Left ventricle myocardium inferior (tissue), 1 donor: Measurements from ENCODE around the gene BCL2L13. TPM values are rescaled to one million over a fixed set of nuclear protein-coding genes. Genes with fewer than 3 reads are reported as not detected.

Source experiments
- DNase-seq: peaks from one replicate; pipeline ENCODE4 v3.0.0-alpha.2; 2020
- H3K27ac ChIP-seq: fragments of 200-600 bp; replicated peaks from 2 replicates; pipeline ENCODE4 v1.8.0; 2021
- H3K27me3 ChIP-seq: fragments of 200-600 bp; 2 replicates; pipeline ENCODE4 v1.8.0; 2021; ENCODE audit warnings: low read depth
- H3K36me3 ChIP-seq: fragments of 200-600 bp; 2 replicates; pipeline ENCODE4 v1.8.0; 2021
- H3K4me1 ChIP-seq: fragments of 200-600 bp; 2 replicates; pipeline ENCODE4 v1.8.0; 2021
- H3K4me3 ChIP-seq: fragments of 200-600 bp; 2 replicates; pipeline ENCODE4 v1.8.0; 2021; ENCODE audit warnings: mild to moderate bottlenecking, moderate library complexity
- H3K9me3 ChIP-seq: fragments of 200-600 bp; replicated peaks from 2 replicates; pipeline ENCODE4 v1.8.0; 2021
- CTCF ChIP-seq: fragments of 200-600 bp; IDR thresholded peaks from 2 replicates; pipeline ENCODE4 v1.8.0; 2021; ENCODE audit warnings: antibody characterized with exemption, mild to moderate bottlenecking, borderline replicate concordance
- intact Hi-C: fragments of 100-400 bp; cut with micrococcal nuclease; formaldehyde crosslinking; loops from one replicate; pipeline ENCODE4 v1.11.0; 2022
- total RNA-seq: library from RNA; stranded (reverse); fragmentation: NEBNext Ultra II Directional; extraction: Animal tissue kit (Norgen Biotek cat#: 25700); gene quantifications from one replicate; pipeline ENCODE4 v1.2.1, GENCODE V29; 2021
- donor health status: DM: no; HTN: yes; CAD: no; lungs with severe emphysema.

The BCL2L13 gene
- total RNA-seq, 1 donor from 2014 or later, result 111 TPM

- intact Hi-C loops, result no loop called here
- no peaks in the 10 kb centered on the region for H3K27me3 ChIP-seq
- H3K9me3 ChIP-seq, result no peaks in the 10 kb centered on the region
- no peak overlapping the region for H3K27ac ChIP-seq
- peaks cover 42% of the 10 kb centered on the region for H3K36me3 ChIP-seq
- H3K4me1 ChIP-seq, result peaks cover 12% of the 10 kb centered on the region
- TF ChIP-seq CTCF, result no peak
- no peak overlapping the region for H3K4me3 ChIP-seq
- no peak for DNase-seq
Observed at GRCh38 chr22:17738386-17739128, 100.0 kb downstream of the BCL2L13 start.

- no peak for TF ChIP-seq CTCF
- Histone ChIP-seq H3K4me3 (no peak overlapping the region), H3K9me3 (no peaks in the 10 kb centered on the region), H3K27me3 (no peaks in the 10 kb centered on the region), H3K36me3 (peaks cover 33% of the 10 kb centered on the region), H3K27ac (no peak overlapping the region), H3K4me1 (peaks cover 20% of the 10 kb centered on the region)
- intact Hi-C loops, result no loop called here
- no peak for DNase-seq
Observed at GRCh38 chr22:17739196-17739975, 100.8 kb downstream of the BCL2L13 start.

- no peak for TF ChIP-seq CTCF
- peaks cover 23% of the 10 kb centered on the region for H3K4me1 ChIP-seq
- no peak overlapping the region for H3K4me3 ChIP-seq
- no peaks in the 10 kb centered on the region for H3K27me3 ChIP-seq
- DNase-seq, result no peak
- intact Hi-C loops, result no loop called here
- peaks cover 20% of the 10 kb centered on the region for H3K36me3 ChIP-seq
- no peaks in the 10 kb centered on the region for H3K9me3 ChIP-seq
- H3K27ac ChIP-seq, result no peak overlapping the region
Observed at GRCh38 chr22:17741866-17742526, 103.4 kb downstream of the BCL2L13 start.

- H3K9me3 ChIP-seq, result no peaks in the 10 kb centered on the region
- intact Hi-C loops, result no loop called here
- no peaks in the 10 kb centered on the region for H3K27me3 ChIP-seq
- DNase-seq, result peak; percentile 51
- peaks cover 23% of the 10 kb centered on the region for H3K4me1 ChIP-seq
- no peak overlapping the region for H3K4me3 ChIP-seq
- no peak overlapping the region for H3K27ac ChIP-seq
- peaks cover 19% of the 10 kb centered on the region for H3K36me3 ChIP-seq
- peak; percentile 76 for TF ChIP-seq CTCF
Observed at GRCh38 chr22:17742527-17742902, 104.0 kb downstream of the BCL2L13 start.

GRCh38 chr22:17743661-17744411 lies 105.3 kb downstream of the BCL2L13 start:
- Histone ChIP-seq H3K4me1 (peaks cover 23% of the 10 kb centered on the region), H3K4me3 (no peak overlapping the region), H3K27me3 (no peaks in the 10 kb centered on the region), H3K27ac (peak overlapping the region; percentile 42), H3K9me3 (no peaks in the 10 kb centered on the region), H3K36me3 (peaks cover 6% of the 10 kb centered on the region)
- no peak for DNase-seq
- TF ChIP-seq CTCF, result no peak
- intact Hi-C loops, result no loop called here
